K562 (cell line): ENCODE results near the gene PID1. TPM values are rescaled to one million over a fixed set of nuclear protein-coding genes. Genes with fewer than 3 reads are reported as not detected.

ENCODE experiments used
- ATAC-seq: fragments of 200-7000 bp; cut with Tn5 transposase; 3 replicates; pipeline ENCODE4 v1.9.1; 2020; ENCODE audit warnings: moderate library complexity
- BruUV-seq: library from RNA; stranded (reverse); fragments of 400-500 nt; replicated peaks from 2 replicates; lab custom pipeline; 2021; lab: Mats Ljungman, UMichigan
- CTCF ChIA-PET: fragments of 300-600 bp; formaldehyde crosslinking; extraction: SDS; loops from one replicate; lab custom pipeline; 2021; ENCODE audit warnings: low intra/inter-chr PET ratio; lab: Yijun Ruan, JAX
- POLR2A ChIA-PET: fragments of 300-600, 350-650 bp; sonication (Branson Sonifier 250); formaldehyde crosslinking; extraction: SDS; loops from one replicate; lab custom pipeline; 2021; ENCODE audit warnings: antibody characterized with exemption, inconsistent platforms; lab: Yijun Ruan, JAX
- DNase-seq, 4 experiments: peaks; one replicate each; pipeline versions ENCODE4 v3.0.0 to v3.0.0-alpha.2; 2011 to 2018; ENCODE audit warnings: low spot score in 3 of 4, mixed read lengths in 3 of 4; ENCODE audit errors: extremely low read depth in 1 of 4
- FAIRE-seq: peaks from 2 replicates; lab custom pipeline; 2011; peaks lifted over from hg19 to GRCh38; lab: Jason Lieb, UNC
- H2AFZ ChIP-seq: 2 replicates; pipeline ENCODE4 v1.6.0; 2011; ENCODE audit warnings: low read depth, low read length, control low read depth, inconsistent platforms
- H3K27ac ChIP-seq: fragments of 200-600 bp; 3 replicates; pipeline ENCODE4 v1.8.0; 2011; ENCODE audit warnings: low read depth, mild to moderate bottlenecking, control low read depth, inconsistent platforms, low read length, moderate library complexity, mixed read lengths; ENCODE audit errors: extremely low read depth
- H3K27me3 ChIP-seq, 2 experiments: fragments of 300-600 bp in 1 of 2; 2 replicates in 1 of 2; 3 replicates in 1 of 2; pipeline versions ENCODE4 v1.6.0 to v1.8.0; 2011; ENCODE audit warnings: inconsistent platforms in 2 of 2, low read length in 2 of 2, mild to moderate bottlenecking in 1 of 2, mixed read lengths in 1 of 2, moderate library complexity in 1 of 2; ENCODE audit not compliant: control insufficient read depth in 2 of 2, insufficient read depth in 2 of 2
- H3K36me3 ChIP-seq: fragments of 300-600 bp; 3 replicates; pipeline ENCODE4 v1.8.0; 2011; ENCODE audit warnings: mild to moderate bottlenecking, low read length, inconsistent platforms; ENCODE audit not compliant: control insufficient read depth, insufficient read depth
- H3K4me1 ChIP-seq, 2 experiments: fragments of 200-600 bp in 1 of 2; replicated peaks in 1 of 2; 2 replicates in 1 of 2; 3 replicates in 1 of 2; pipeline versions ENCODE4 v1.5.1 to v1.8.0; 2011; ENCODE audit warnings: inconsistent platforms in 2 of 2, low read length in 2 of 2, mild to moderate bottlenecking in 1 of 2, mixed read lengths in 1 of 2, moderate library complexity in 1 of 2; ENCODE audit not compliant: control insufficient read depth in 2 of 2, insufficient read depth in 2 of 2
- H3K4me2 ChIP-seq: 2 replicates; pipeline ENCODE4 v1.6.1; 2011; ENCODE audit warnings: low read length, control low read depth, inconsistent platforms, mixed read lengths; ENCODE audit not compliant: insufficient read depth
- H3K4me3 ChIP-seq: fragments of 200-600 bp; sonication (generic), shearing (Covaris generic); 2 replicates; pipeline ENCODE4 v1.5.1; 2016; ENCODE audit warnings: control low read depth, inconsistent platforms
- H3K79me2 ChIP-seq: fragments of 200-600 bp; 3 replicates; pipeline ENCODE4 v1.8.0; 2011; ENCODE audit warnings: low read length, inconsistent platforms; ENCODE audit not compliant: control insufficient read depth, insufficient read depth
- H3K9ac ChIP-seq, 2 experiments: 2 replicates each; pipeline versions ENCODE4 v1.6.0 to v1.6.1; 2011; ENCODE audit warnings: low read depth in 2 of 2, low read length in 2 of 2, control low read depth in 1 of 2, inconsistent platforms in 1 of 2, mild to moderate bottlenecking in 1 of 2, mixed read lengths in 1 of 2; ENCODE audit not compliant: insufficient read depth in 1 of 2
- H3K9me1 ChIP-seq: one replicate; pipeline ENCODE4 v1.6.0; 2011; ENCODE audit warnings: inconsistent platforms, mild to moderate bottlenecking, low read length, moderate library complexity; ENCODE audit not compliant: control insufficient read depth, insufficient read depth
- H3K9me3 ChIP-seq: replicated peaks from 2 replicates; pipeline ENCODE4 v1.5.1; 2011; ENCODE audit warnings: low read depth, low read length, inconsistent platforms; ENCODE audit not compliant: control insufficient read depth, insufficient read depth
- H4K20me1 ChIP-seq: replicated peaks from 2 replicates; pipeline ENCODE4 v1.6.1; 2011; ENCODE audit warnings: low read length, inconsistent platforms, mixed read lengths; ENCODE audit not compliant: control insufficient read depth, insufficient read depth
- CHAMP1 ChIP-seq: fragments of 450-650 bp; IDR thresholded peaks from 2 replicates; pipeline ENCODE4 v1.6.1; 2016; ENCODE audit warnings: mild to moderate bottlenecking
- GABPB1 ChIP-seq: sonication (generic); formaldehyde crosslinking; IDR thresholded peaks from 2 replicates; pipeline ENCODE4 v1.8.0; 2022; ENCODE audit warnings: mild to moderate bottlenecking, missing genetic modification reagents
- HMBOX1 ChIP-seq: sonication (generic); IDR thresholded peaks from 2 replicates; pipeline ENCODE4 v1.6.1; 2016
- RFX1 ChIP-seq: fragments of 450-650 bp; IDR thresholded peaks from 2 replicates; pipeline ENCODE4 v1.6.1; 2016; ENCODE audit warnings: mild to moderate bottlenecking, moderate library complexity
- SAP30 ChIP-seq: fragments of 200-600 bp; sonication (generic); IDR thresholded peaks from 2 replicates; pipeline ENCODE4 v1.6.1; 2012; ENCODE audit warnings: borderline replicate concordance, low read depth, mild to moderate bottlenecking, moderate library complexity, low read length, control low read depth, inconsistent platforms; ENCODE audit not compliant: insufficient read depth, poor library complexity, severe bottlenecking
- VEZF1 ChIP-seq: fragments of 200-800 bp; sonication (Bioruptor generic); IDR thresholded peaks from 2 replicates; pipeline ENCODE4 v1.6.1; 2017; ENCODE audit warnings: missing genetic modification characterization, missing compliant biosample characterization
- ZNF134 ChIP-seq: fragments of 250-450 bp; sonication (Bioruptor Pico); conservative IDR thresholded peaks from 2 replicates; pipeline ENCODE4 v1.4.0; 2020
- ZNF280B ChIP-seq: fragments of 250-450 bp; sonication (Bioruptor Pico); IDR thresholded peaks from 2 replicates; pipeline ENCODE4 v1.5.1; 2021; ENCODE audit warnings: mild to moderate bottlenecking
- ZNF79 ChIP-seq: fragments of 250-450 bp; sonication (Bioruptor Pico); IDR thresholded peaks from 2 replicates; pipeline ENCODE4 v1.4.0; 2020; ENCODE audit warnings: low read depth, mild to moderate bottlenecking, moderate library complexity
- WGBS: fragments of 100-300 bp; shearing (Covaris generic); methylation state at CpG from one replicate; pipeline ENCODE4 v1.1.6; 2016; ENCODE audit warnings: low coverage, mixed read lengths; ENCODE audit not compliant: insufficient coverage; ENCODE audit errors: missing lambda C conversion rate; 5-methylcytosine and 5-hydroxymethylcytosine counted together
- in situ Hi-C: fragments of 300-500 bp; cut with MboI; formaldehyde crosslinking; loops from 4 replicates; pipeline ENCODE4 v1.15.0; 2018; ENCODE audit warnings: inconsistent platforms, mixed read lengths
- intact Hi-C: fragments of 100-400 bp; cut with micrococcal nuclease; formaldehyde crosslinking; loops from 2 replicates; pipeline ENCODE4 v1.14.2; 2022
- polyA plus RNA-seq, 8 experiments: library from polyadenylated mRNA; depleted of rRNA in 4 of 8; stranded (reverse) in 5 of 8; unstranded in 3 of 8; fragments of >200 nt; fragmentation: Nextera tagmentation in 2 of 8; fragmentation: Illumina TruSeq in 1 of 8; extraction: Ambion mirVana in 2 of 8; extraction: Trizol in 1 of 8; gene quantifications; 2 replicates each; pipeline versions ENCODE4 v1.2.1 to v1.2.3, GENCODE V29; 2011 to 2014; ENCODE audit warnings: inconsistent platforms in 1 of 8, missing spikeins in 1 of 8
- total RNA-seq, 7 experiments: library from RNA; depleted of rRNA in 6 of 7; stranded (reverse); fragments of >200 nt in 6 of 7; fragmentation: Illumina TruSeq in 2 of 7; extraction: Trizol in 2 of 7; gene quantifications; 2 replicates each; pipeline versions ENCODE4 v1.2.1 to v1.2.3, GENCODE V29; 2011 to 2021; ENCODE audit warnings: low replicate concordance in 1 of 7

The PID1 gene
- total and polyA plus RNA-seq, 9 of the 15 experiments (the other 6 are each of a cell fraction or from before 2014, with no cell fraction given) = not detected

- no peak overlapping the region for H2AFZ ChIP-seq
- TF ChIP-seq ZNF134 (CRISPR knock-in tag) = no peak
- TF ChIP-seq HMBOX1 = no peak
- TF ChIP-seq CHAMP1 = no peak
- no peak for TF ChIP-seq RFX1
- TF ChIP-seq ZNF280B (CRISPR knock-in tag) = no peak
- TF ChIP-seq SAP30 = no peak
- TF ChIP-seq VEZF1 (CRISPR knock-in tag) = no peak
- no peak for TF ChIP-seq GABPB1
- no peak for TF ChIP-seq ZNF79 (CRISPR knock-in tag)
- TF ChIP-seq, all 486 proteins: peak for 0
- H3K9me1 ChIP-seq = no peaks in the 10 kb centered on the region
- intact Hi-C loops (no loop called here), in situ Hi-C loops (no loop called here)
- H3K36me3 ChIP-seq = no peaks in the 10 kb centered on the region
- DNase-seq = no peak
- H3K4me3 ChIP-seq = no peak overlapping the region
- ATAC-seq = no peak
- H4K20me1 ChIP-seq = no peaks in the 10 kb centered on the region
- CTCF ChIA-PET = no interaction called here
- H3K27me3 ChIP-seq = no peaks in the 10 kb centered on the region
- POLR2A ChIA-PET = no interaction called here
- FAIRE-seq = no peak
- WGBS = 4% methylated on average over 4 of the region's 5 CpGs
- H3K9me3 ChIP-seq = no peaks in the 10 kb centered on the region
- no peaks in the 10 kb centered on the region for H3K79me2 ChIP-seq
- no peak overlapping the region for H3K9ac ChIP-seq
- H3K27ac ChIP-seq = no peak overlapping the region
- BruUV-seq = no TSS peak
- no peaks in the 10 kb centered on the region for H3K4me1 ChIP-seq
- H3K4me2 ChIP-seq = no peak overlapping the region
Observed at GRCh38 chr2:229054311-229054710, 216.8 kb downstream of the PID1 start.
